A549 (cell line): Measurements from ENCODE around the gene CD164L2. TPM values are rescaled to one million over a fixed set of nuclear protein-coding genes. Genes with fewer than 3 reads are reported as not detected.

ENCODE experiments used
- ATAC-seq, 2 experiments: fragments of 200-7000 bp in 1 of 2; fragments of >200 bp in 1 of 2; cut with Nextera tagmentation in 1 of 2; cut with Tn5 transposase in 1 of 2; 3 replicates each; pipeline versions ENCODE4 v1.8.0 to v1.9.1; 2018 to 2020; ENCODE audit warnings: mild to moderate bottlenecking in 1 of 2, moderate library complexity in 1 of 2
- CTCF ChIA-PET: fragments of 300-600 bp; sonication (Branson Sonifier 250); formaldehyde crosslinking; extraction: SDS; loops from one replicate; lab custom pipeline; 2021; ENCODE audit warnings: antibody characterized with exemption, inconsistent platforms; lab: Yijun Ruan, JAX
- POLR2A ChIA-PET: fragments of 350-600 bp; formaldehyde crosslinking; extraction: SDS; loops from one replicate; lab custom pipeline; 2021; ENCODE audit warnings: antibody characterized with exemption, inconsistent platforms; lab: Yijun Ruan, JAX
- DNase-seq, 2 experiments: peaks; one replicate each; pipeline versions ENCODE4 v3.0.0 to v3.0.0-alpha.2; 2011 to 2016; ENCODE audit warnings: low read depth in 1 of 2, low spot score in 1 of 2
- FAIRE-seq: peaks from 2 replicates; lab custom pipeline; 2011; peaks lifted over from hg19 to GRCh38; lab: Jason Lieb, UNC
- H3K27ac ChIP-seq, 2 experiments: fragments of >200 bp; sonication (Bioruptor Twin); formaldehyde crosslinking; 3 replicates each; pipeline ENCODE4 v1.5.1; 2016 to 2017
- H3K4me1 ChIP-seq: fragments of >200 bp; sonication (Bioruptor Twin); formaldehyde crosslinking; 3 replicates; pipeline ENCODE4 v1.6.1; 2016
- H3K4me2 ChIP-seq: fragments of >200 bp; sonication (Bioruptor Twin); formaldehyde crosslinking; 3 replicates; pipeline ENCODE4 v1.6.1; 2016
- H3K4me3 ChIP-seq: fragments of >200 bp; sonication (Bioruptor Twin); formaldehyde crosslinking; 3 replicates; pipeline ENCODE4 v1.5.1; 2016
- H3K9me3 ChIP-seq: fragments of >200 bp; sonication (Bioruptor Twin); formaldehyde crosslinking; 3 replicates; pipeline ENCODE4 v1.6.1; 2016
- BCL3 ChIP-seq: fragments of >200 bp; sonication (Bioruptor Twin); formaldehyde crosslinking; IDR thresholded peaks from 3 replicates; pipeline ENCODE4 v1.6.1; 2016
- CBX8 ChIP-seq: fragments of 200-600 bp; sonication (generic); IDR thresholded peaks from 2 replicates; pipeline ENCODE4 v1.6.1; 2016
- EHF ChIP-seq: fragments of 250-450 bp; sonication (Bioruptor Pico); IDR thresholded peaks from 2 replicates; pipeline ENCODE4 v1.5.0; 2020; ENCODE audit warnings: mild to moderate bottlenecking
- FOSL2 ChIP-seq, 2 experiments: fragments of 450-650 bp in 1 of 2; fragments of >200 bp in 1 of 2; sonication (Bioruptor Twin) in 1 of 2; formaldehyde crosslinking; IDR thresholded peaks; 2 replicates each; pipeline versions ENCODE4 v1.5.0 to v1.6.1; 2016 to 2020; ENCODE audit warnings: mild to moderate bottlenecking in 1 of 2, moderate library complexity in 1 of 2
- GATA3 ChIP-seq: IDR thresholded peaks from 2 replicates; pipeline ENCODE4 v1.6.1; 2012; ENCODE audit warnings: borderline replicate concordance
- HDAC2 ChIP-seq: fragments of 200-600 bp; sonication (generic); IDR thresholded peaks from 2 replicates; pipeline ENCODE4 v1.6.1; 2016
- HOXB13 ChIP-seq: fragments of 250-450 bp; sonication (Bioruptor Pico); IDR thresholded peaks from 2 replicates; pipeline ENCODE4 v1.5.0; 2020; ENCODE audit warnings: low read depth, mild to moderate bottlenecking, moderate library complexity
- JUN ChIP-seq, 2 experiments: fragments of >200 bp; sonication (Bioruptor Twin); formaldehyde crosslinking; IDR thresholded peaks; 2 replicates in 1 of 2; 3 replicates in 1 of 2; pipeline ENCODE4 v1.6.1; 2016 to 2017
- MAX ChIP-seq: IDR thresholded peaks from 2 replicates; pipeline ENCODE4 v1.6.1; 2012
- MAZ ChIP-seq: fragments of 150-350 bp; IDR thresholded peaks from 2 replicates; pipeline ENCODE4 v1.6.1; 2014; ENCODE audit warnings: antibody characterized with exemption, low read depth, low read length, borderline replicate concordance
- NFE2L2 ChIP-seq: fragments of 150-350 bp; conservative IDR thresholded peaks from 2 replicates; pipeline ENCODE4 v1.6.1; 2014; ENCODE audit warnings: low read length
- PHF8 ChIP-seq: fragments of 200-600 bp; sonication (generic); IDR thresholded peaks from 2 replicates; pipeline ENCODE4 v1.6.1; 2016; ENCODE audit warnings: low read depth, mild to moderate bottlenecking, antibody characterized with exemption, moderate library complexity, borderline replicate concordance
- POLR2A ChIP-seq: IDR thresholded peaks from 2 replicates; pipeline ENCODE4 v1.6.1; 2012; ENCODE audit warnings: mild to moderate bottlenecking, low read length
- POLR2AphosphoS2 ChIP-seq: conservative IDR thresholded peaks from 2 replicates; pipeline ENCODE4 v1.6.1; 2012; ENCODE audit warnings: low read length, improper control_type of control experiment, inconsistent platforms
- RARB ChIP-seq: fragments of 250-450 bp; sonication (Bioruptor Pico); IDR thresholded peaks from 2 replicates; pipeline ENCODE4 v1.8.0; 2021; ENCODE audit warnings: mild to moderate bottlenecking, moderate library complexity
- RNF2 ChIP-seq: fragments of 200-600 bp; sonication (generic); IDR thresholded peaks from 2 replicates; pipeline ENCODE4 v1.6.1; 2016; ENCODE audit warnings: low read depth, mild to moderate bottlenecking, antibody characterized with exemption, moderate library complexity, borderline replicate concordance
- SMC3 ChIP-seq: fragments of >200 bp; sonication (Bioruptor Twin); formaldehyde crosslinking; IDR thresholded peaks from 3 replicates; pipeline ENCODE4 v1.6.1; 2018; ENCODE audit warnings: inconsistent platforms
- ZFP36 ChIP-seq: fragments of 450-650 bp; IDR thresholded peaks from 2 replicates; pipeline ENCODE4 v1.6.1; 2014; ENCODE audit warnings: borderline replicate concordance; ENCODE audit not compliant: partially characterized antibody
- ZNF302 ChIP-seq: fragments of 250-450 bp; sonication (Bioruptor Pico); IDR thresholded peaks from 2 replicates; pipeline ENCODE4 v1.9.0; 2021; ENCODE audit warnings: inconsistent platforms, mild to moderate bottlenecking, moderate library complexity
- WGBS: methylation state at CpG from one replicate; pipeline ENCODE4 v1.1.6; 2017; ENCODE audit errors: missing lambda C conversion rate; 5-methylcytosine and 5-hydroxymethylcytosine counted together
- polyA plus RNA-seq, 4 experiments: library from polyadenylated mRNA; depleted of rRNA in 3 of 4; stranded (reverse); fragments of >200 nt; fragmentation: RNase III in 1 of 4; extraction: RNeasy Plus Mini Kit Qiagen cat#74134 plus additional on column Dnase treatment in 1 of 4; gene quantifications; 2 replicates in 3 of 4; 3 replicates in 1 of 4; pipeline ENCODE4 v1.2.3, GENCODE V29; 2011 to 2017
- TF ChIP-seq, protein P1 (sequence below): fragments of 250-450 bp; sonication (Bioruptor Pico); IDR thresholded peaks from 2 replicates; pipeline ENCODE4 v1.5.0; 2021; ENCODE audit warnings: mild to moderate bottlenecking, moderate library complexity, borderline replicate concordance
- TF ChIP-seq, protein P2 (sequence below): fragments of >200 bp; sonication (Bioruptor Twin); formaldehyde crosslinking; IDR thresholded peaks from 2 replicates; pipeline ENCODE4 v1.6.1; 2016
- TF ChIP-seq, protein P3 (sequence below): IDR thresholded peaks from 2 replicates; pipeline ENCODE4 v1.6.1; 2012; ENCODE audit warnings: low read depth, borderline replicate concordance

The CD164L2 gene
- polyA plus RNA-seq, 2 of the 4 experiments (the other 2 are of a cell fraction) = not detected

- H3K27ac ChIP-seq = no peak overlapping the region
- WGBS = 81% methylated on average over 8 of the region's 37 CpGs
- H3K4me1 ChIP-seq = no peaks in the 10 kb centered on the region
- TF ChIP-seq POLR2A = no peak
- no peak for TF ChIP-seq RARB (CRISPR knock-in tag)
- TF ChIP-seq ZNF302 (CRISPR knock-in tag) = no peak
- TF ChIP-seq, protein P1, sequence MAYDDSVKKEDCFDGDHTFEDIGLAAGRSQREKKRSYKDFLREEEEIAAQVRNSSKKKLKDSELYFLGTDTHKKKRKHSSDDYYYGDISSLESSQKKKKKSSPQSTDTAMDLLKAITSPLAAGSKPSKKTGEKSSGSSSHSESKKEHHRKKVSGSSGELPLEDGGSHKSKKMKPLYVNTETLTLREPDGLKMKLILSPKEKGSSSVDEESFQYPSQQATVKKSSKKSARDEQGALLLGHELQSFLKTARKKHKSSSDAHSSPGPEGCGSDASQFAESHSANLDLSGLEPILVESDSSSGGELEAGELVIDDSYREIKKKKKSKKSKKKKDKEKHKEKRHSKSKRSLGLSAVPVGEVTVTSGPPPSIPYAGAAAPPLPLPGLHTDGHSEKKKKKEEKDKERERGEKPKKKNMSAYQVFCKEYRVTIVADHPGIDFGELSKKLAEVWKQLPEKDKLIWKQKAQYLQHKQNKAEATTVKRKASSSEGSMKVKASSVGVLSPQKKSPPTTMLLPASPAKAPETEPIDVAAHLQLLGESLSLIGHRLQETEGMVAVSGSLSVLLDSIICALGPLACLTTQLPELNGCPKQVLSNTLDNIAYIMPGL = no peak
- no peak for TF ChIP-seq RNF2
- no peak for TF ChIP-seq MAZ
- TF ChIP-seq, protein P2, sequence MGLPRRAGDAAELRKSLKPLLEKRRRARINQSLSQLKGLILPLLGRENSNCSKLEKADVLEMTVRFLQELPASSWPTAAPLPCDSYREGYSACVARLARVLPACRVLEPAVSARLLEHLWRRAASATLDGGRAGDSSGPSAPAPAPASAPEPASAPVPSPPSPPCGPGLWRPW = no peak
- TF ChIP-seq ZFP36 = no peak
- TF ChIP-seq JUN (IDR thresholded peaks at IDR 0.05) = no peak
- no peak for TF ChIP-seq HDAC2
- TF ChIP-seq CBX8 = no peak
- ChIA-PET POLR2A (interaction anchor here (1.4 kb wide), 1 partner anchor 10 kb away, joined by 4 read pairs; the partner anchor contains the start of gene MAP3K6), CTCF (interaction anchor here (0.6 to 12.1 kb wide), 24 partner anchors 8 to 381 kb away, joined by 3 to 134 read pairs (median 10); partner anchors contain the start of genes CD164L2, GPR3, MAP3K6 and SYTL1)
- DNase-seq (no peak), ATAC-seq (peak in 1 of 2 experiments; percentile 39; a peak in 3 of 6 replicates), FAIRE-seq (no peak)
- H3K4me2 ChIP-seq = no peak overlapping the region
- no peak overlapping the region for H3K4me3 ChIP-seq
- no peaks in the 10 kb centered on the region for H3K9me3 ChIP-seq
These were observed 26.4 kb downstream of the CD164L2 start for GRCh38 chr1:27356619-27357280.

DNA sequence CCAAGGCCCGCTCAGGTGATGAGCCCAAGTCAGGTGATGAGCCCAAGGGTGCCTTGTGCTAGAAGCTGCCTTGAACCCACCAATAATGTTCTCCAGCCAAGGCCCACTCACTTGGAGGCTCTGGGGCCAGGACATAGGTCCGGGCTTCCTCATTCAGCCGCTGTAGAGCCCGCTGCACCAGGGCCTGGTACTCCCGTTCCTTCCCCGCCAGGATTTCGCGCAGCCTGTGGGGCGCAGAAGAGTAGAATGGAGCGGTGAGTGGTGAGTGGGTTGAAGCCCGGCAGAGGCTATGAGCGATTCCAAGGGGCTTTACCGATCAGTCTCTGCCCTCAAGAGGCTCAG is 26.9 kb downstream of the CD164L2 start:
- CTCF ChIA-PET = interaction anchor here (1.7 to 12.1 kb wide), 11 partner anchors 12 to 299 kb away, joined by 3 to 134 read pairs (median 13); partner anchors contain the start of genes CD164L2, MAP3K6 and SYTL1
- TF ChIP-seq POLR2AphosphoS2 (no peak), HOXB13 (CRISPR knock-in tag) (no peak), CBX8 (no peak), MAX (no peak), GATA3 (no peak), PHF8 (no peak), EHF (CRISPR knock-in tag) (no peak), FOSL2 (IDR thresholded peaks at IDR 0.05) (no peak), FOSL2 (CRISPR knock-in tag; IDR thresholded peaks at IDR 0.05) (no peak), HDAC2 (no peak), BCL3 (no peak), NFE2L2 (no peak), SMC3 (no peak), RARB (CRISPR knock-in tag) (no peak)
- TF ChIP-seq, protein P3, sequence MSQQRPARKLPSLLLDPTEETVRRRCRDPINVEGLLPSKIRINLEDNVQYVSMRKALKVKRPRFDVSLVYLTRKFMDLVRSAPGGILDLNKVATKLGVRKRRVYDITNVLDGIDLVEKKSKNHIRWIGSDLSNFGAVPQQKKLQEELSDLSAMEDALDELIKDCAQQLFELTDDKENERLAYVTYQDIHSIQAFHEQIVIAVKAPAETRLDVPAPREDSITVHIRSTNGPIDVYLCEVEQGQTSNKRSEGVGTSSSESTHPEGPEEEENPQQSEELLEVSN = no peak

More for the DNA sequence above, 26.9 kb downstream of the CD164L2 start:
- Histone ChIP-seq H3K4me2 (no peak overlapping the region), H3K27ac (no peak overlapping the region), H3K4me1 (no peaks in the 10 kb centered on the region), H3K4me3 (no peak overlapping the region), H3K9me3 (no peaks in the 10 kb centered on the region)
- WGBS = no CpG with 5 or more reads among the region's 13 CpGs
- no peak for DNase-seq
- FAIRE-seq = no peak
- POLR2A ChIA-PET = no interaction called here
- no peak for ATAC-seq
